Stimulated activated naive CD8-positive, alpha-beta T cell treated with anti-CD3 and anti-CD28 coated beads, Interleukin-15, amount 100 ng/mL, for 72 hours (primary cell): ENCODE data around the gene SLC15A5.

Experiments
- ATAC-seq: fragments of 150-1000 bp; cut with Tn5 transposase; 2 replicates; pipeline ENCODE4 v1.10.0; 2021; ENCODE audit warnings: mild to moderate bottlenecking, moderate library complexity
- DNase-seq, 2 donors: peaks; one replicate each; pipeline ENCODE4 v3.0.0; 2021 to 2022
- H3K27ac Mint-ChIP-seq, 2 donors: one replicate each; pipeline ENCODE4 v1.8.0; 2022; ENCODE audit warnings: mild to moderate bottlenecking in 2 of 2, mixed read lengths in 2 of 2, moderate library complexity in 2 of 2
- H3K27me3 Mint-ChIP-seq: one replicate; pipeline ENCODE4 v1.8.0; 2022; ENCODE audit warnings: mixed read lengths
- H3K4me1 Mint-ChIP-seq: one replicate; pipeline ENCODE4 v1.8.0; 2022; ENCODE audit warnings: mild to moderate bottlenecking, mixed read lengths
- H3K4me3 Mint-ChIP-seq, 2 donors: one replicate each; pipeline ENCODE4 v1.8.0; 2022; ENCODE audit warnings: mild to moderate bottlenecking in 2 of 2, mixed read lengths in 2 of 2, moderate library complexity in 1 of 2
- H3K9me3 Mint-ChIP-seq, 2 donors: one replicate each; pipeline ENCODE4 v1.8.0; 2022; ENCODE audit warnings: mixed read lengths in 2 of 2

SLC15A5 gene

GRCh38 chr12:16282978-16283377, 5.5 kb upstream of the SLC15A5 start:
- Mint-ChIP-seq H3K4me1 (no peaks in the 10 kb centered on the region), H3K27me3 (no peaks in the 10 kb centered on the region), H3K9me3 (peaks cover 4 to 7% of the 10 kb centered on the region in 2 donors), H3K4me3 (no peak overlapping the region), H3K27ac (no peak overlapping the region)
- ATAC-seq (no peak), DNase-seq (no peak)

- DNase-seq (no peak), ATAC-seq (no peak)
- Mint-ChIP-seq H3K27me3 (no peaks in the 10 kb centered on the region), H3K27ac (no peak overlapping the region), H3K9me3 (peaks cover under 1 to 7% of the 10 kb centered on the region in 2 donors), H3K4me1 (no peaks in the 10 kb centered on the region), H3K4me3 (no peak overlapping the region)
These were observed 4.6 kb upstream of the SLC15A5 start for GRCh38 chr12:16282081-16282480.

DNA sequence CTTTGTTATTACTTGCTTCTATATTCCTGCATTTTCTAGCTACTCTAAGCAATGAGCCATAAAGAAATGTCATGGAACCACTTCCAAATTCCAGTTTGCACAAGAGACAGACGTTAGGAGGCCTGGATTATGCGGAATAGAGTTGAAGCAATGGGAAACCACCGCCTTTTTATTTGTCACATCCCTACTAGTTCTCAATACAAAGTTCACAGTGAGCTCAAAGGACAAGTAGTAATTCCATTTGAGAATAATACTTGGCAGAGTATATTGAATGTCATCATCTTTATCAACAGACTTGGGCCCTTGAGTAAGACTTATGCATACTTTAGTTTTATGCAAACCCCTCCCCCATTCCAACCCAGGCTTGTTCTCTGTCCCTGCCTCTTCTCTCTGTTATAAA, 3.7 kb upstream of the SLC15A5 start:
- Mint-ChIP-seq H3K4me1 (no peaks in the 10 kb centered on the region), H3K9me3 (peaks cover 0 to 7% of the 10 kb centered on the region in 2 donors), H3K27me3 (no peaks in the 10 kb centered on the region), H3K4me3 (no peak overlapping the region), H3K27ac (no peak overlapping the region)
- DNase-seq, result no peak
- no peak for ATAC-seq

DNA sequence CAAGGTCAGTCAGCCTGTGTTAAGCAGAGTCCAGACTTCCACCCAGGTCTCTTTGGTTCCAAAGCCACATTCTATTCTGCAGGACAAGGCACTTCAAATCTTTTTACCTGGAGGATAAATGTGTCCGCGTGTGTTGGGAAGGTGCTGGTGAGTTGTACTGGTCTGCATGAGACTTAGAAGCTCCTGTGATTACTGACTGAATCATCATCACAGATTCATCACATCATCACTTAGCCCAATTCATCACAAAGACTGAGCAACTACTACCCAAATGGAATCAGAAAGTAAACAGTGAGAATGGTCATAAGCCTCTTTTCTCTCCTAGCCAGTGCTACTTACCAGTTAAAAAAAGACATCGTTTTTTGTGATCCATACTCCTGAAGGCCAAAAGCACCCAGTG, 5.3 kb downstream of the SLC15A5 start:
- no peaks in the 10 kb centered on the region for H3K4me1 Mint-ChIP-seq
- no peak overlapping the region for H3K27ac Mint-ChIP-seq
- peaks cover 3 to 12% of the 10 kb centered on the region in 2 donors for H3K9me3 Mint-ChIP-seq
- no peak overlapping the region for H3K4me3 Mint-ChIP-seq
- no peak for ATAC-seq
- H3K27me3 Mint-ChIP-seq, result no peaks in the 10 kb centered on the region
- DNase-seq, result no peak

DNA sequence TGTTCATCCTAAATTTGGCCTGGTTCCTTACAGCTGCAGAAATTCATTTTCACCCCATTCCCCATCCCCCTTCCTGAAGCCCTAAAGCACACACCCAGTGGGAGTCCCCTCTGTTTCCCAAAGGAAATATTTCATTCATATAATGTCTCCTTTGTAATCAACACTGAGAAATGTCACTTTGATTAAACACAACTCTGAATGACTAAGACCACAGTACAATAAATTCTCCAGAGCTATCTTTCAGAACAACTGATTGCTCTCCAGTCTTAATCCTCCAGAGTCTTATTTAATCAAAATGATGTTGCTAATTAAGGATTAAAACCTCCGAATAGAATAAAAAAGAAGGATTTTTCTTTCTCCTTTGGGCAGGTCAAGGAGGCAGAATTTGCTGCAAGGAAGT, 6.4 kb downstream of the SLC15A5 start:
- Mint-ChIP-seq H3K4me3 (no peak overlapping the region), H3K27me3 (no peaks in the 10 kb centered on the region), H3K9me3 (peaks cover 3 to 12% of the 10 kb centered on the region in 2 donors), H3K4me1 (no peaks in the 10 kb centered on the region), H3K27ac (no peak overlapping the region)
- no peak for DNase-seq
- no peak for ATAC-seq

DNA sequence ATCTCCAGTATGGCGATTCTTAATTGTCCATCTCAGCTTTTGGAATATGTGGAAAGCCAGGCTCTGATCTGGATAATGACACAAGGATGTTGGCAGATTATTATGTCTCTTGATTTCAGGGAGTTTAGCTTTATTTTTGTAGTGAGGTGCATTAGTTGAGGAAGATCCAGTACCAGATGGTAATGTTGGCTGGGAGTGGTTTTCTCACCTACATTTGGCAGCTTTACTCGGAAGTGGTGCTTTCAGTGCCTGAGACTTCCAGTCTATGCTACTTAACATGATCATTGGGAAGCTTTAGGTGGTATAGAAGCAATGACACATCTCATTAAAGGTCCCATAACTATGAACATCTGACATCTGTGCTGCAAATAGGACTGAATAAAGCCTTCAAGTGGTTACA, 7.5 kb downstream of the SLC15A5 start:
- ATAC-seq (no peak), DNase-seq (no peak)
- H3K4me3 Mint-ChIP-seq, result no peak overlapping the region
- peaks cover 6 to 8% of the 10 kb centered on the region in 2 donors for H3K9me3 Mint-ChIP-seq
- no peaks in the 10 kb centered on the region for H3K4me1 Mint-ChIP-seq
- H3K27ac Mint-ChIP-seq, result no peak overlapping the region
- no peaks in the 10 kb centered on the region for H3K27me3 Mint-ChIP-seq

- Mint-ChIP-seq H3K4me1 (no peaks in the 10 kb centered on the region), H3K27ac (no peak overlapping the region), H3K4me3 (no peak overlapping the region), H3K27me3 (no peaks in the 10 kb centered on the region), H3K9me3 (peaks cover 9 to 11% of the 10 kb centered on the region in 2 donors)
- ATAC-seq, result no peak
- DNase-seq, result no peak
These were observed 11.4 kb downstream of the SLC15A5 start for GRCh38 chr12:16266085-16266484.

- DNase-seq (no peak), ATAC-seq (no peak)
- Mint-ChIP-seq H3K4me3 (no peak overlapping the region), H3K27me3 (no peaks in the 10 kb centered on the region), H3K9me3 (peaks cover 9 to 11% of the 10 kb centered on the region in 2 donors), H3K27ac (no peak overlapping the region), H3K4me1 (no peaks in the 10 kb centered on the region)
These were observed 15.5 kb downstream of the SLC15A5 start for GRCh38 chr12:16261944-16262475.

GRCh38 chr12:16260206-16260605, 17.3 kb downstream of the SLC15A5 start:
- Mint-ChIP-seq H3K4me3 (no peak overlapping the region), H3K9me3 (peaks cover 9 to 11% of the 10 kb centered on the region in 2 donors), H3K4me1 (no peaks in the 10 kb centered on the region), H3K27me3 (no peaks in the 10 kb centered on the region), H3K27ac (no peak overlapping the region)
- no peak for DNase-seq
- no peak for ATAC-seq

DNA sequence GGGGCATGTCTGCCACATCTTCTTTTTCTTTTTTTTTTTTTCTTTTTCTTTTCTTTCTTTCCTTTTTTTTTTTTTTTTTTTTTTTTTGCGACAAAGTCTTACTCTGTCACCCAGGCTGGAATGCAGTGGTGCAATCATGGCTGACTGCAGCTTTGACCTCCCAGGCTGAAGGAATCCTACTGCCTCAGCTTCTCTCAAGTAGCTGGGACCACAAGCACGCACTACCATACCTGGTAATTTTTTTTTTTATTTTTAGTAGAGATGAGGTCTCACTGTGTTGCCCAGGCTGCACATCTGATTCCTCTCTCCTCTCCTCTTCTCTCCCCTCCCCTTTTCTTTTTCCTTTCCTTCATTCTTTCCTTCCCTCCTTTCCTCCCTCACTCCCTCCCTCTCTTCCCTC, 18.5 kb downstream of the SLC15A5 start:
- no peaks in the 10 kb centered on the region for H3K27me3 Mint-ChIP-seq
- no peak overlapping the region for H3K4me3 Mint-ChIP-seq
- no peak for ATAC-seq
- no peak overlapping the region for H3K27ac Mint-ChIP-seq
- no peak for DNase-seq
- peaks cover 6 to 14% of the 10 kb centered on the region in 2 donors for H3K9me3 Mint-ChIP-seq
- H3K4me1 Mint-ChIP-seq, result no peaks in the 10 kb centered on the region

DNA sequence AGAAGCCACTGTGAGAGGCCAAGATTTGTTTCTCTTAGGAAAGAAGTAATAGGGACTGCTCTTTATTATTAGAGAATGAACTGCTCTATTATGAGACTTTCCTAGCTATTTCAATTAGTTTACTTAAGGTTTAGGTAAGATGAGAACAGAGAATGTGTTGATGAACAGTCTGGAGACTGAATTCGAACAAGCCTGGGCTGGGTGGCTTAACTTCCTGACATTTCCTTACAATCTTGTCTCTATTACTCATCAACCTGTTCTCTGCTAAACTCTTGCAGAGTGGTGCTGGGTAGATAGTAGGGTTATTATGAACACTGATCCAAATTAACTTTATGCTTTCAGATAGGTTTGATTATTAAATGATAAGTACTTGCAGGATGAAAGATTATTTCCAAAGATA, 31.2 kb downstream of the SLC15A5 start:
- no peak overlapping the region for H3K27ac Mint-ChIP-seq
- no peak overlapping the region for H3K4me3 Mint-ChIP-seq
- peaks cover 0 to 11% of the 10 kb centered on the region in 2 donors for H3K9me3 Mint-ChIP-seq
- H3K27me3 Mint-ChIP-seq, result no peaks in the 10 kb centered on the region
- no peak for DNase-seq
- H3K4me1 Mint-ChIP-seq, result no peaks in the 10 kb centered on the region
- no peak for ATAC-seq

DNA sequence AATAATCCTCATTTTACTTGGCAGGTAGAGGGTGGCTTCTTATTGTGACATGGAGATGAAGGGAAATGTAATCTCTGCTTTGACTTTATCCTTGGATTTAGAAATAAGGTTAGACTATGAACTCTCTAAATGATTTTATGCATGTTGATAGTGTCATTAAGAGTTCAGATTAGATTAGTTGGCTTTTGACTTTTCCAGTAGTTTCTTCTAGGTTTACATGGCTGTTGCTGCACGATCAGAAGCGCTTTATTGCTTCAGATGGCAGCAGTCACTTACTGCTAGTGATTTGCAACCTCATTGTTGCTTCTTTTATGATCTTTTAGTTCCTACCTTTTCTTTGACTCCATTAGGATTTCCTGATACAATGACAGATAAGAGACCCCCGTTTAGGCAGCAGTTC, 32.3 kb downstream of the SLC15A5 start:
- no peak for ATAC-seq
- Mint-ChIP-seq H3K4me3 (no peak overlapping the region), H3K9me3 (peaks cover 0 to 11% of the 10 kb centered on the region in 2 donors), H3K4me1 (no peaks in the 10 kb centered on the region), H3K27me3 (no peaks in the 10 kb centered on the region), H3K27ac (no peak overlapping the region)
- no peak for DNase-seq

GRCh38 chr12:16243487-16244412, 33.7 kb downstream of the SLC15A5 start:
- no peak for ATAC-seq
- Mint-ChIP-seq H3K27me3 (no peaks in the 10 kb centered on the region), H3K9me3 (peaks cover 0 to 11% of the 10 kb centered on the region in 2 donors), H3K4me1 (no peaks in the 10 kb centered on the region), H3K27ac (no peak overlapping the region), H3K4me3 (no peak overlapping the region)
- no peak for DNase-seq

- DNase-seq, result no peak
- no peak overlapping the region for H3K27ac Mint-ChIP-seq
- no peak overlapping the region for H3K4me3 Mint-ChIP-seq
- H3K9me3 Mint-ChIP-seq, result no peaks in the 10 kb centered on the region
- ATAC-seq, result no peak
- no peaks in the 10 kb centered on the region for H3K4me1 Mint-ChIP-seq
- no peaks in the 10 kb centered on the region for H3K27me3 Mint-ChIP-seq
These were observed 36.1 kb downstream of the SLC15A5 start for GRCh38 chr12:16241346-16241745.

DNA sequence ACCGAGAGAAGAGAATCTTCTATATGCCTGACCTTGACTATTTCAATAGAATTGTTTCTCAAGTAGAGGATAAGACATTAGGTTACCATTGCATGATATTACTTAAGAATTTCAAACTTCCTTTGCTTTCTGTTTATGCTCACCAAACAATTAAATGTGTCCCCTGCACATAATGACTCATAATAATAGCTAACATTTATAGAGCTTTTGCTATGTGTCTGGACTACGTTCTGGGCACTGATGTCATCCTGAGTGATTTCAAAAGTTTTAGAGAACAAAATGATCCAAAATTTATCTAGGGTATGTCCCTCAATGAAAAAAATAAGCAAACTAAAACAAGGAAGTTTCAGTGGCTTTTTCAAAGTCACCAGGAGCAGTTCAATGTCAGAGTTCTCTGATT, 38.8 kb downstream of the SLC15A5 start:
- no peak for ATAC-seq
- Mint-ChIP-seq H3K4me1 (no peaks in the 10 kb centered on the region), H3K9me3 (no peaks in the 10 kb centered on the region), H3K27me3 (no peaks in the 10 kb centered on the region), H3K27ac (no peak overlapping the region), H3K4me3 (no peak overlapping the region)
- no peak for DNase-seq

DNA sequence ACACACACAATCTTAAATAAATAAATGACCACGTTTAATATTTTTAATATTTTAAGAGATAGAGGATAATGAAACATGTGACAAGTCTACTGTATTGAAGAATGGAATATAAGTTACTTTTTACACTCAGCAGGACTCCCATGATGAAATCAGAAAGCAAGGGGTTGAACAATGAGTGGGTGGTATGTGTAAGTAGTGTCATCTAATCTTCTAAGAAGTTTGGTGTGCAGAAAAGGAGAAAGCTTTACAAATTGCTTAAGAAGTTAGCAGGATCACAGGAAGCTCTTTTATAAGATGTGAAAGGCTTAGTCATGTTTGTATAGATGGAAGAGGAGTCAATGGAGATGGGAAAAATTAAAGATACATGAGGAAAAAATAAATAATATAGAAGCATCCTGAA, 47.8 kb downstream of the SLC15A5 start:
- DNase-seq, result no peak
- no peak for ATAC-seq
- Mint-ChIP-seq H3K9me3 (peaks cover 0 to 6% of the 10 kb centered on the region in 2 donors), H3K27ac (no peak overlapping the region), H3K4me3 (no peak overlapping the region), H3K4me1 (no peaks in the 10 kb centered on the region), H3K27me3 (no peaks in the 10 kb centered on the region)
